Left kidney (tissue), 8 donors: Measurements from ENCODE around the gene SEMG1. TPM values are rescaled to one million over a fixed set of nuclear protein-coding genes. Genes with fewer than 3 reads are reported as not detected.

Source experiments
- DNase-seq: peaks from one replicate; pipeline ENCODE4 v3.0.0-alpha.2; 2013
- long read RNA-seq, 8 donors: transcript quantifications; one replicate each; lab custom pipeline, GENCODE V29; 2026
- polyA plus RNA-seq: library from polyadenylated mRNA; unstranded; fragments of 120-200 nt; gene quantifications from one replicate; pipeline ENCODE4 v1.2.1, GENCODE V29; 2013; ENCODE audit not compliant: insufficient read length

Gene SEMG1, protein sequence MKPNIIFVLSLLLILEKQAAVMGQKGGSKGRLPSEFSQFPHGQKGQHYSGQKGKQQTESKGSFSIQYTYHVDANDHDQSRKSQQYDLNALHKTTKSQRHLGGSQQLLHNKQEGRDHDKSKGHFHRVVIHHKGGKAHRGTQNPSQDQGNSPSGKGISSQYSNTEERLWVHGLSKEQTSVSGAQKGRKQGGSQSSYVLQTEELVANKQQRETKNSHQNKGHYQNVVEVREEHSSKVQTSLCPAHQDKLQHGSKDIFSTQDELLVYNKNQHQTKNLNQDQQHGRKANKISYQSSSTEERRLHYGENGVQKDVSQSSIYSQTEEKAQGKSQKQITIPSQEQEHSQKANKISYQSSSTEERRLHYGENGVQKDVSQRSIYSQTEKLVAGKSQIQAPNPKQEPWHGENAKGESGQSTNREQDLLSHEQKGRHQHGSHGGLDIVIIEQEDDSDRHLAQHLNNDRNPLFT
- not detected for polyA plus RNA-seq
- long read RNA-seq, donor 1: 0 reads
- long read RNA-seq, donor 2: 0 reads
- long read RNA-seq, donor 3: 0 reads
- long read RNA-seq, donor 4: 0 reads
- long read RNA-seq, donor 5: 0 reads
- long read RNA-seq, donor 6: 0 reads
- long read RNA-seq, donor 7: 0 reads
- long read RNA-seq, donor 8: 0 reads

DNA sequence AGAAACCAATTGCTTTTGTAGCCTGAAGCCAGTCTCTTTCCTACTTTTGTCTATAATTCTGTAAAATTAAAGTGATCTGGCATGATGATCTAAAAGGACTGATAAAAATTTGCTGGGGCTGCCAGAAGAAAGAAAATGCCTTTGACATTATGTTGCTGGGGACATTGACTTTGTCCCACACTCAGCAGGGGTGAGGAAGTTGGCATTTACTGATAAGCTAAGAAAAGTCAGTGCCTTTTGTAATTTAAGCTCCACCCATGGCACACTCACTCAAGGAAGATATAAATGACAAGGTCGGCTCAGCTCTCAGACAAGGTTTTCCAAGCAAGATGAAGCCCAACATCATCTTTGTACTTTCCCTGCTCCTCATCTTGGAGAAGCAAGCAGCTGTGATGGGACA, at the start of gene SEMG1:
Gene SEMG1 (plus strand): TSS at position 309 of the 400 bp plus-strand sequence. CDS start 21 bp downstream, at position 330.
- DNase-seq: no peak

DNA sequence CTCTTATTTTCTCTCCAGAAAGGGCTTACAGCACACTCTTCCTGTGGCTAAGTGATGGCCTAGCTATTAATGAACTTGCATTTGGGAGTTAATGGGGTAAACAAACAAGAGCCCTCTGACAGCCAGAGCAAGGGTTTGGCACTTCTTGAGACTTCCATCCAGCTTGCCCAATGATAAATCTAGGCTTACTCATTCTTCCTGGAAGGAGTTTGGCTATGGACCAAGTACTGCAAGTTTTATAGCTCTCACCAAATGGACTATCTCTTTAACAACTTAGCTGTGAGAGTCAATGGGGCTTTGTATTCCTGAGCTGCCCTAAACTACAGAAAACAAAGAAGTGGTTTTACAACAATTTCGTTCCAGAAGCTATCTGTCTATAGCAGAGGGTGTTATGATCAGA, 48.9 kb upstream of the SEMG1 start:
- no peak for DNase-seq

DNA sequence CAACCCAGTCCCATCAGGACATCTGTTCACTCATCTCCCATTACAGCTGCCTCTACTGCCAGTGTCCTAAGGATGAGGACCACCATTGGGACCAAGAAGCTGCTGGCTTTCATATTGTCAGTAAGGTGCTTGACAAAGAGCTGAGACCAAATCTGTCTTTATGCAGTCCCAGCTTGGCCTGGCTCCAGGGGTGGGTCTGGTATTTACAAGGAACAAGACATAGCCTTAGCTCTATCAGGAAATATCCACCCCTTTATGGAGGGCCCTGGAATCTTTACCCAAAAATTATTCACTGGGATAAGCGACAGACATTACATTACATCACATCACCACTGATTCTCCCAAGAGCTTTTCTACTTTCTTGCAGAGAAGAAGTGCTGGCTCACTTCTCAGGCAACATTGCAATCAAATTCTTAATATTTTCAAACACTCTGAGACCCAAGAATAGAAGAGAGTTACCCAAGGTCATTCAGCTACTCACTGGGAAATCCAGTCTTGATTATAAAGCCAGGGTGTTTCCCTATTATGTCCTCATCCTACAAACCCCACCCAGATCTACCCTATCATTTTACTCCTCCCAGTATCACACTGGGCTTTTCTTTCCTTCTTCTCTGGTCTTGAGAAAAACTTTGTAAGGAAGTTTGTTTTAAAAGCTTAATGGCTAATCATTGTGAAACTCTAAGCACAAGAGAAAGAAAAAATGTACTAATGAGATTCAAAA, 43.6 kb upstream of the SEMG1 start:
- no peak for DNase-seq

DNA sequence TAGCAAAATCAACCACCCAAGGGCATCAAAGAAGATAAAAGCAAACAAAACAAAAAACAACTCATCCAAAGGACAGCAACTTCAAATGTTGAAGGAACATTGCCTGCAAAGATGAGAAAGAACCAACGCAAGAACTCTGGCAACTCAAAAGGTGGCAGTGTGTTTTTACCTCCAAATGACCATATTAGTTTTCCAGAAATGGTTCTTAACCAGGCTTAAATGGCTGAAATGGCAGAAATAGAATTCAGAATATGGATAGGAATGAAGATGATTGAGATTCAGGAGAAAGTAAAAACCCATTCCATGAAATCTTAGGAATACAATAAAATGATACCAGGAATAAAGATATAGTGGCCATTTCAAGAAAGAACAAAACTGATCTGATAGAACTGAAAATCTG, 41.9 kb upstream of the SEMG1 start:
- no peak for DNase-seq

DNA sequence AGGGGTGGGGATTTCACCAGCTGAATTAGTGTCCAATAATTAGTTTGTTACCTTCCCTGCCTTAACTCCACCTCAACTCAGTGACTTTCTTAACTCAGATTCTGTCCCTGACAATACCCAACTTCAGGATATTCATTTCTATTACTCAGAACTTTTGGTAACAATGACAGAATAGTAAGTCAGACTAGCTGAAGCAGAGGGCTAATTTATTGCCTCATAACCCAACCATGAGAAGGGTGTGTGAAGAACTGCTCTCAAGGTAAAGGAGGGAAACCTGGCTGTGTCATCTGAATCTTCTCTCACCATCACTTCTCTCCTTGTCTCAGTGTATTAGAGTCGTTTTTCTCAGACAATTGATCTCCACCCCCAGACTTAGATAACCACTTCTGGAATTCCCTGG, 33.3 kb upstream of the SEMG1 start:
- no peak for DNase-seq

DNA sequence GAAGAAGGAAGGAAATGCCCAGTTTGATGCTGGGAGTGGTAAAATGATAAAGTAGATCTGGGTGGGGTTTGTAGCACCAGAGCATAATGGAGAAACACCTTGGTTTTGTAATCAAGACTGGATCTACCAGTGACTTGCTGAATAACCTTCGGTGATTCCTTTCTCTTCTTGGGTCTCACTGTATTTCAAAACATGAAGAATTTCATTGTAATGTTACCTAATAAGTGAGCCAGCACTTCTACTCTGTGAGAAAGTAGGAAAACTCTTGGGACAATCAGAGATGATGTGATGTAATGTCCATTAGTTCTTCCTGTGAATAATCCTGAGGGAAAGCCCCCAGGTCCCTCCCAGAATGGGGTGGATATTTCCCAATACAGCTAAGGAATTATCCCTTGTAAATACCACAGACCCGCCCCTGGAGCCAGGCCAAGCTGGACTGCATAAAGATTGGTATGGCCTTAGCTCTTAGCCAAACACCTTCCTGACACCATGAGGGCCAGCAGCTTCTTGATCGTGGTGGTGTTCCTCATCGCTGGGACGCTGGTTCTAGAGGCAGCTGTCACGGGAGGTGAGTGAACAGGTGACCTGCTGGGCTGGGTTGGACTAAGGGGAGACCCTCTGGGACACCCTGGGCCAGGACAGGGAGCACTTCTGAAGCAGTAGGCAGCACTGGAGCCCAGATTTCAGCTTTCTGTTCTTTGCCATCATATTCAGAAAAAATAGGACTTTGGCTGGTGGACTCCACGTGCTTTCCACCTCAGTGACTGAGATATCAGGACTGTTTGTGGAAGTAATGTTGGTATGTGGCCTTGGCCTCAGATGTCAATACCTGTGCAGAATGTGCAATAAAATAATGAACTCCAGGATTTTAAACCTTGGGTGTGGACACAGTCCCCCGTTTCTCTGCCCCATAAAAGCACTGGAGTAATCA, 32.1 kb upstream of the SEMG1 start, which contains the start of gene PI3:
Gene PI3 (plus strand): TSS at position 469 of the 931 bp plus-strand sequence. CDS start 21 bp downstream, at position 490.
- DNase-seq: no peak

DNA sequence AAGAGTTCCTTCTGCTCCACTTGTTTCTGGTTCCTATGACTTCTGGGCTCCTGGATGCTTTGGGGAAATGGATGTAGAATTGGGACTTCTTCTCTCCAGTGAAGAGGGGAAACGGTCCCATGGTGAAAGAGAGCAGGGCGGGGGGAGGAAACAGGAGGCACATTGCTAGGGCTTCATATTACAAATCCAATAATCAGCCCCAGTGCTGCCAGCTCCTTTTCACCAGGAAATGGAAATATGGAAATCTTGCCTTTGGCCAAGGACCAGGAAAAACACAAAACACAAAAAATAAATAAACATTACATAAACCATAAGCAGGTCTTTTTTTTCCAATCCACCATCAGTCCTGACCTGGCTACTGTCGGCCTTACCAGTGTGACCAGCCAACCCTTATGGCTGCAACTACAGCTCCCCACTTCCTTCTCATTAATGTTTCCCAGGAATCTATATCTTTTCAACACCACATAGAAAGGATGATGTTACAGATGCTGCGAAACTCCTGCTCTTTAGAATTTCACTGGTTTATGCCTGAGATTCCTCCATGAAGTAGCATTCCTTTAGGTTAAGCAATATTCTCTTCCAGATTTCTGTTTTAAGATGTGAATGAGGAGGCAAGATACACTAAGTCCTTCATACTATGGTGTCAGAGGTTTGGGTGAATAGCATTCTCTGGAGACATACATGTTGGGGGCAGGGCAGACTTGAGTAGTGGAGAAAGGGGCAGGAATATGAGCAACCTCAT, 30.1 kb upstream of the SEMG1 start:
- DNase-seq: no peak

DNA sequence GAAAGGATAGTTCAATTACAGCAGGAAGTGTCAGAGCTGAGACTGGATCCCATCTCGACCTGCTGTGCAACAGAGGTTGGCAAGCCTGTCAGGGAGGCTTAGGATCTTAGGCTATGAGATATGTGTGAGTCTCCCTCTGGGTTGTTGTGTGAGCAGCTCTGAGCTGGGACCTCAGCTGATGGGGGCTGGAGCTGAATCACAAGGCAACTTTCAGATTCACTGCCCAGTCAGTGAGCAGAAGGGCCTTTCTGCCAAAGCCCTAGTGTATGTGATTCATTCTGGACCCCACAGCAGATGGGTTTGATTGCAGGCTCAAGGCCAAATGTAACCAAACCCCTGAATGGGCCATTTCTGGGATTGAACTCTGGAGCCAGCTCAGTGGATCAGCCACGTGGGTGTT, 27.7 kb upstream of the SEMG1 start:
- DNase-seq: no peak

DNA sequence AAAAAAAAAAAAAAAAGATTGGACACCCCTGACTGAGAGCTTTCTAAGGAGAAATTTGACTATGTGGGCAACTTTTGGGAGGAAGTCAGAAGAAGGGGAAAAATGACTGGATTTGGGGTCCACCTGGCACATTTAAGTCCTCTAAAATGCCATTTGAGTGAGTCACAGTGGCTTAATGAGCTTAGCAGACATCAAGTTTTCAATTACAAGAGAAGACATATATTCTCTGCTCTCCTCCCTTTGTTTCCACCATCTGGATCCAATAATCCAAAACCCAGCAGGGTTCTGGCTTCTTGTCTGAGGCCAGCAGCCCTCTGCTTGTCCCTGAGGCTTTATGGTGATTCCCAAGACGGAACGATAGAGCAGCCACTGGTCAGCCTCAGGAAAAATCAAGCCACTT, 25.2 kb upstream of the SEMG1 start:
- no peak for DNase-seq

DNA sequence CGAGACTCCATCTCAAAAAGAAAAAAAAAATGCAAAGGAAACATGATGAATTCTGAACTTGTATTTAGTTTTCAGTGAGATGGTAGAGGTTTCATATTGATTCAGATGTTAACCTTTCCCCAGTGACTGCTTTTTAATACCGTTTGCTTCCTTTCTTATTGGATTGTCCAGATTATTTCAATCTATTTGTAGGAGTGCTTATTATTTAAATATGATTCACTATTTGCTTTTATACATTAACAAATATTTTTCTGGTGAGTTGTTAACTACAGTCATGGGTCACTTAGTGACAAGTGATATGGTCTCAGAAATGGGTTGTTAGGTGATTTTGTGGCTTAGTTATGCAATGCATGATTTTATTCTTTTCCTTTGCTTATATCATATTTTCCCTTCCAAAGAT, 23.7 kb upstream of the SEMG1 start:
- DNase-seq: no peak

DNA sequence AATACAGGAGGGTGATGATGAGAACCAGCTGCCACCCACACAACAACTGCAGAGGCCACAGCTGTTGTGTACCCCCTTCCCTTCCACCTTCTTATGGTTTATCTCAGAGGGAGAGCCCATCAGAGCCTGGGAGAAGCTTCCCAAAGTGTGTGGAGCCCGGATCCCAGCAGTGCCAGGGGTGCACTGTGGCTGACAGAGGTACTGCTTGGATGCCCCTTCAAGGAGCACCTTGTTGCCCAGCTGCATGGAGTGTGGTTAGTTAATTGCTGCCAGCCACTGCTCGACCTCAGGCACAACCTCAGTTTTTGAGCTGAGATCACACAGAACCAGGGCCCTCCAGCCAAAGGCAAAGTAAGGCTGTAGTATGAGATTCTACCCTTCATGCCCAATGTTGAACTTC, 19.1 kb upstream of the SEMG1 start:
- no peak for DNase-seq

DNA sequence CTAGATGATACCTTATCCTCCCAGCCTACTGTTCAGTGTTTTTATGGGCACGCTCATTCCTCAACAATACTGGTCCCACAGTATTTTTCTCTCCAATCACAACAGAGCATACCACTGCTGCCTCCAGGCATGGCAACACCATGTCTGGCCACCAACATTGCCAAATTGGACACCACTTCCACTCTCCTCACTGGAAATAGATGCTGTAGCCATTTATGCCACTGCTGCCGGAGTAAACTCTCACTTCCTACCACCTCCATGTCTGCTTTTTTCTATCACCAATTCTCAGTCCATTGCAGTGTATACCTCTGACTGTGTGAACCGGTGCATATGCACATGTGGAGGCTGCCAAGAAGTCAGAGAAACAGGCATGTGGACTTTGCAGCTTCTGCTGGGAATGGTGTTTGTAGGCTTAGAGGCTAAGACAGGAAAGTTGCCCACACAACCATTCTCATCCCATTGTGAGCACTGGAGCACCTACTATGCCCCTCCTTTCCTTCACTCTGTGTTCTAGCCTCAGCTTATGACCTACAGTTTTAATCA, 17.7 kb upstream of the SEMG1 start:
- DNase-seq: no peak

DNA sequence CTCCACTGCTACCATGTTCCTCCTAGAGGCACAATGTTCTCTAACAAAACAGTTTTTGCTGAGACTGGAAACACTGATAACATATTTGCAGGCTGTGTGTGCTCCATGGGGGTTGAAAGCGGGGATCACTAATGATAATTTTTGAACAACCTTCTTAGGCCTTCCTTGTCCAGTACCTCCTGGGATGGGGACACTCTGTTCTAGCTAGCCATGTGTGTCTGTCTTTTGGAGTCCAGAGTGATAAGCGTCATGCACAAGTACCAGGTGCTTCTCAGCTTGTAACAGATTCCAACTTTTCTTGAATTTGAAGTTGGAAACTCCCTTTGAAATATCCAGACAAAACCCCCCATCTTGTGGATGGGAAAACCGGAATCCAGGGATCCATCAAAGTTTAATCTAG, 17.0 kb upstream of the SEMG1 start:
- DNase-seq: no peak

DNA sequence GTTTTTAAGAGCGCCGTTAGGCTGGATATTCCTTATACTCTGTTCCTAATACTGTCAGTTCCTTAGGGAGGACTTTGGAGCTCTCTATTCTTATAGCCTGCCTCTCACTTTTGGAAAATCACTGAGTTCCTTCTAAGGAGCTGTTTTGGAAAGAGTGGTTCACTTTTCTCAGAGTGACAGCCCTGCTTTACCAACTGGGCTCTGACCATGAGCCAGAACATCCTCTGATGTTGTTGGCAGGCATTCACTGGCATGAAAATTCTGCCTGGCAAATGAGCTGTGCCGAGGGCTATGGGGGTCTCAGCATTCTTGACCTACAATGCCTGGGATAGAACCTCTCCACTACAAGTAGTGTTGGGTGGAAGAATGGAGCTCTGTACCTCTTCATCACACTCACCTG, 14.9 kb upstream of the SEMG1 start:
- no peak for DNase-seq

DNA sequence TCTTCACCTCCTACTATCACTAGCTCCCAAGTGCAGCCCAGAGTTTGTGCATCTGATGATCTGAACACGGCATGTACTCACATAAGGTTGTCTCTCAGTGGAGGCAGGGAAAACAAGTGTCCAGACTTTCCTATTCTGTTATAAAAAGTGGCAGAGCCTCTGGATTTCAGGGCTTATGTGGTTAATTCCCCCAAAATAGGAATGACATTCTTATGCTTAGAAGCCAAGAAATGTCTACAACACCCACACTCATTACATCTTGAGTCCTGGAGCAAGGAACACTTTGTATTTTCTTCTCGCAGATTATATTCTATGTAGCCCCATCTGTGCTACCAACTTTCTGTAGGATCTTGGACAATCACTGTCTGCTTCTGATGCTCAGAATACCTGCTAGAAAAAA, 13.5 kb upstream of the SEMG1 start:
- DNase-seq: no peak

DNA sequence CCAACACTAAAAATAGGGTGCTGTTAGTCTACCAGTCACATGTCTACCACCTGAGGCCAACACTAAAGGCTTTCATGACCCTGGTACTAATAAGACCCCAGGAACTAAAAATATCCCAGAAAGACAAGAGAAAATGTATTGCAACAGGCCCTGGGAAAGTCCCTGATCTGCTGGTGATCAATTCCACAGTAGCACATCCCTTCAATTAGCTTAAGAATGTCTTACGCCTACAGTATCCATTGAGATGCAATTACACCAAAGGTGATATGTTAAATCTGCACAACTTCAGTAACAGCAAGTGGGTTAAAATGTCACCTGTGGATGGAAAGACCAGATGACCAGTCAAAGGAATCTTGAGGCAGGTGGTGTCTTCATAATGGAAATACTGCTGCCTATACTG, 3.1 kb downstream of the SEMG1 start:
- no peak for DNase-seq

DNA sequence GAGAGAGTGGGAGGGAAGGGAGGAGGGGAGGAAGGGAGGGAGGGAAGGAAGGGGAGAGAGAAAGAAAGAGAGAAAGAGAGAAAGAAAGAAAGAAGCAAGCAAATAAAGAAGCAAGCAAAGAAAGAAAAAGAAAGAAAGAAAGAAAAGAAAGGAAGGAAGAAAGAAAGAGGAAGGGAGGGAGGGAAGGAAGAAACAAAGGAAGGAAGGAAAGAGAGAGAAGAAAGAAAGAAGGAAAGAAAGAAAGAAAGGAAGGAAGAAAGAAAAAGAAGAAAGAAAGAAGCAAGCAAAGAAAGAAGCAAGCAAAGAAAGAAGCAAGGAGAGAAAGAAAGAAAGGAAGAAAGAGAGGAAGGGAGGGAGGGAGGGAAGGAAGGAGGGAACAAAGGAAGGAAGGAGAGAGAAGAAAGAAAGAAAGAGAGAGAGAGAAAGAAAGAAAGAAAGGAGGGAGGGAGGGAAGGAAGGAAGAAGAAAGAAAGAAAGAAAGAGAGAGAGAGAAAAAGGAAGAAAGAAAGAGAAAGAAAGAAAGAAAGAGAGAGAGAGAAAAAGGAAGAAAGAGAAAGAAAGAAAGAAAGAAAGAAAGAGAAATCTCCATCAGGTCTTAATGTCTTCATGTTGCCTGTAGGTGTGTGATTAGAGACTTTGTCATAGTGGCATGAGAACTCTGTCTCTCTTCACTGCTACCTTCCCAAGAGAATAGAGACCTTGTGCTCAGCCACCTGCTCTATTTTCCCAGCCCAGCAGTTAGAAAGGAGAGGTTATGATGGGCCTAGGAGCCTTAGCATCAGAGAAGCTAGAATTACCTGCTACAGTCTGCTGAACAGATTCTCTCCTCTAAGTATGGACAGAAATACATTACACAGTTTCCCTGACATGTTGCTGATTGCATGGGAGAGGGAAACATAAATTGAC, 5.0 kb downstream of the SEMG1 start:
- no peak for DNase-seq

DNA sequence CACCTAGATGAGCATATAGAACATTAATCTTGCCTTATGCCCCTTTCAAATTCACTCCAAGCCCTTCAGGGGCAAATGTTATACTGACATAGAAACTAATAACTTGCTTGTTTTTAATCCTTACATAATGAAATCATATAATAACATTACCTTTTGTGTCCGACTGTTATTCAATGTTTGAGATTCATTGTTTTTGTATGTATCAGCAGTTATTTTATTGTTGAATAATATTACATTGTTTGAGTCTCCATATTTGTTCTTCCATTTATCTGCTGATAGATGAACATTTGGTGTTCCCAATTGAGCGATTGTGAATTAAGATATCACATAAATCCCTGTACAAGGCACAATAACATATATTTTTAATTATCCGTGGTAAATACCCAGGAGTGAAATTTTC, 6.0 kb downstream of the SEMG1 start:
- DNase-seq: no peak

DNA sequence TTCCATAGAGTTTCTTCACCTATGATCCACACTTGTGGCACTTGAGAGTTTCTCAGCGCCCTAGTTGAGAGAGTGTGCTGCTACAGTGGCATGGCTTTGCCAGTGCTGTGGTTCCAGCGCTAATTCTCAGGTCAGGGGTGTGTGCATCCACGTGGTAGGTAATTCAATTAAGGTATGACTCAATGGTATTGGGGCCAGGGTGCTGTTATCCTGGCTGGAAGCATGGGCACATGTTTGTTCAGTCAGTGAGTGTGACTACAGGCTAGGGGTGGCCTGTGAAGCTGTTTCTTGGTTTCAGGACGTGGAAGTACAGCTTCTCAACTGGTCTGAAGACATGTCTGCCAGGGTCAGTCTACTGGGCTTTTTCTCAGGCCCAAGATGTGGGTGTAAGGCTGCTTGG, 11.3 kb downstream of the SEMG1 start:
- DNase-seq: no peak

DNA sequence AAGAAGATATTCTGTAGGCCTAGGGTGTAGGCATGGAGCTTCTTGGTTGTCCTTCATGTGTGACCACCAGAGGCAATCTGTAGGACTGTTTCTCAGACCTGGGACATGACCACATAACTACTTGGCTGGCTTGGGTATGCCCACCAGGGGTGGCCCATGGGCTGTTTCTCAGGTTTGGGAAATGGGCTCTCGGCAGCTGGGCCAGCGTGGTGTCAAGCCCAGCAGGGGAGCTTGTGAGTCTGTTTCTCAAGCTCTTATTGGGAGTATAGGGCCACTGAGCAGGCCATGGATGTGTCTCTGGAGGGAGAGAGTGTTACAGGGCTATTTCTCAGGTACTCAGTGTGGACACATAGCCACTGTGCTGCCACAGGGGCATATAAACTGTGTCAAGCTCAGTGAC, 11.8 kb downstream of the SEMG1 start:
- no peak for DNase-seq
